IPS-11a (cell line): ENCODE data around the gene EHF.
"Not testable (repeated sequence)": the region's sequence is repeated elsewhere in the genome, so short reads cannot be mapped to it uniquely, and the experiment has no call there.

Experiments
- H3K4me3 ChIP-seq: one replicate; pipeline ENCODE4 v1.5.1; 2013; ENCODE audit warnings: low read depth, low read length, control low read depth

Gene EHF

DNA sequence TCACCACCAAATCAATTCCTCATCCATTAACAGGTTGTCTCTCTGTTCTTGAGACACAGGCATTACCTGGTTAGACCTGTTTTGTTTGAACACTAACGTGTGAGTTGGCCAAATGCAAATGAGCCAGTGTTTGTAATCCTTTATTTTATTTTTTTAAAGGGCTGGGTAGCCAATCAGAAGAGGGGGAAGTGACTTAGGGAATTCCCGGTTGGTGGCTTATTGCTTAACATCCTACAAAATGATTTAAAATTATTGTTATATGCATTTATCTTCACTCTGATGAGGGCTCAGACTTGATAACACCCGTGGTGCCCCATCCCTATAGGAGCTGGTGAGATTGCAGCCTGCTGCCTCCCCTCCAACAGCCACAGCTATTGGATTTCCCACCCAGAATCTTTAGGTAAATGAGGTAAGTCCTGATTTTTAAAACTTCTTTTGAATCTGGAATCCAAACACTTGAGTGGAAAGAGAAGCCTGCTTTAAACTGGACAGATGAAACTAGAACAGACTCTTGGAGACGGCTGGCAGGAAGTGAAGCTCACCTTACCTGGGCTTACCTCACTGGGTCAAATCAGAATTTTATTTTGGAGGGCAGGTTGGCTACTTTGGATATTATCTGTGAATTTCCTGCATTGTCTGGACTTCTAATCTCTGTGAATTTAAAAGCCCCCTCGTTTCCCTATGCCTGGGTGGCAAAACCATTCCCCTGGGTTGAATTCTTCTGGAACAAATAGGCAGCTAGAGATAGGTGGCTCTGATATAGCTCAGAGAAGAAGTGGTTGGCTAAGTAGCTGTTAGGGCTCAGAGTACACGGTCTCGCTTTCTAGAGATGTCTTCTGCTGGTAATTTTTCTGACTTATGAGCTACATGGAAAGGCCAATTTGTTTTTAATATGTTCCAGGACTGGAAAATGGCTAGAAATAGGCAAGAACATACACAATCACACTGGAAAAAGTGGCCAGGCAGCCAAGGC is at the start of gene EHF:
EHF (plus strand) TSS at position 274 of the 973 bp plus-strand sequence. CDS start 21,538 bp downstream, outside the sequence.
- no peak within 1 kb of the TSS for H3K4me3 ChIP-seq

DNA sequence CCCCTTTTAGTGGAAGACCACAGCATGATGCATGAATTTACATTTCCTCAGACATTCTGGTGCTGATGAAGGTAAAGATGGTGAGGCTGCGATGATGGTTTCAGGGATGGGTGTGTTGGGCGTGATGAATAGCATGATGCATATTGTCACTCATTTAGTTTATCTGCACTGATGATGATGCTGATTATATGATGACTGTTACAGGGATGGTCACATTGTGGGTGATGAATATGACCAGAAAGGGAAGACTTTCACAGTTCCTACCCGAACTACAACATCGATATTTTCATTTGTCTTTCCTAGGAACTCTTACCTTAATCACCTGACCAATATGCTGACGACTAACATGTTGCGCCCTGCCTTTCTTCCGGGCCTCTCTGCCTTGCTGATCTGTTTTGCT is 47.4 kb upstream of the EHF start:
- H3K4me3 ChIP-seq = no peak overlapping the region

DNA sequence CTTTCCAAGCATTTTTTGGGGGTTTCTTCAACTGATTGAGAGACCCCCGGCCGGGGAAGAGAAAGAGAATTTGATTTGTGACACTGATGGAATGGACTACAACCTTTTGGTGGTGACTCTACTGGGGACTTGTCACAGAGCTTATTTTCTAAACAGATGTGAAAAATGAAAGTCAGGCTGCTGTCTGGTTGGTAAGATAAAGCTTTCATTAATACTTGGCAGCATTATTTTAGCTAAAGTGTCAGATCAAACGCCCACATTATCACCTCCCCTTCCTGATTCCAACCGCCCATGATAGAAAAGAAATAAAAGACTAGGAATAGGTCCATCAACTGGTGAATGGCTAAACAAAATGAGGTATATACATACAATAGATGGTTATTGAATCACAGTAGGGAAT is 45.6 kb upstream of the EHF start:
- no peak overlapping the region for H3K4me3 ChIP-seq

DNA sequence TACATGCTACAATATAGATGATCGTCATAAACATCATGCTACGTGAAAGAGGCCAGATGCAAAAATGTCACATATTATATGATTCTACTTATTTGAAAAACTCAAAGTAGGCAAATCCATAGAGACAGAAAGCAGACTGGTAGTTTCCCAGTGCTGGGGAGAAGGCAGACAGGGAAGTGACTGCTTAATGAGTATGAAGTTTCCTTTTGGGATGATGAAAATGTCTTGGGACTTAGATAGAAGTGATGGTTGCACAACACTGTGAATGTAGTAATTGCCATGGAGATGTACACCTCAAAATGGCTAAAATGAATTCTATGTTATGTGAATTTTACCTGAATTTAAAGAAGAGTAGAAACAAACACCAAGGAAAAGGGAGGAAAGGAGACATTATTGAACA is 45.2 kb upstream of the EHF start:
- no peak overlapping the region for H3K4me3 ChIP-seq

DNA sequence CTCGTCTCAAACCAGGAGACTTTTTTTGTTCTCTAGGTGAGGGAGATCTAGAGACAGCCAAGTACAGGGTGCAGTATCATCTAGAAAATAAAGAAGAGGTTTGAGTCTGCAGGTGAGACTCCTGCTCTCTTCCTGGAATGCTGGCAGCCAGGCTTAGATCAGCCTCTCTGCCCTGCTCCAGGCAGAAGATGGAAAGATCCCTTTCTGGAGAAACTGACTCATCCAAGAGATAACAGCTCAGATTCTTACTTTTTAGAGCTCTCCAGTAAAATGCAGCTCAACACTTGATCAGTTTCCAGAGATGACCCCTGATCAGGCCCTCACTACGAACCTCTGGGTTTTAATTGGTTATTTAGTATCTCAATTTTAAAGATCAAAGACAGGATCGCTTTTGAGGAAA is 44.6 kb upstream of the EHF start:
- H3K4me3 ChIP-seq = no peak overlapping the region

DNA sequence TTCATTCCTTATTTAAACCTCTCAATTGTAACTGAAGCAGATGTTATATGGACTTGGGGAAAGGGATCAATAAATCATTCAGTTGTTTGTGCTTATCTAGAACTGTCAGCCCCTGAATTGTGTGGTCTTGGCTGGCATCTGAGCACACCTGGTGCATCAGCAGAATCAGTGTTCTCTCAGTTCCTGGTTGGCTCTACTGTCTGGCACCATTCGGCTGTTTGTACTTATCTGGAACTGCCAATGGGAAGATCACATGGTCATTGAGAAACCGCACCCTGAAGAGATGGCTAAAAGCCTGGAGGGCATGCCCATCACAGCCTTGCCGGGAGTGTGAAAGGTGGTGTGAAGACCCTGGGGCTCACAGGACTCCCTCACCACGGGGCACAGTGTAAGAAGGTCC is 37.1 kb upstream of the EHF start:
- no peak overlapping the region for H3K4me3 ChIP-seq

DNA sequence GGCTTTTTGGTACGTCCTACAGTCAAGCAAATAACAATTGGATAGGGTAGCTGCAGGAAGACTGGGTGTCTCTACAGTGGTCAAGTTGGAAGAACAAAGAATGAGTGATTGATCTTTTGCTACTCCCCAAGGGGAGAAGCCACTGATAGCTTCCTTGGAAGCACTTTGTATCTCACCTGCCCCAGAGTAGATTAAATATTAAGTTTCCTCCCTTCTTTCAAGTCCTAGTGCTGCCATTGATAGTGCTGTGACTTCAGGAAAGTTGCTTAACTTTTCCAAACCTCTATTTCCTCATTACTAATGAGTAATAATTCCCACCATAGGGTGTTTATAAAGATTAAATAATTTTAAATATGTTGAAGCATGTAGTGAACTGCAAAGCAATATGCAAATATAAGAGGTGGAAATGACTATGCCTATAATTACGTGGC is 35.6 kb upstream of the EHF start:
- H3K4me3 ChIP-seq = no peak overlapping the region

DNA sequence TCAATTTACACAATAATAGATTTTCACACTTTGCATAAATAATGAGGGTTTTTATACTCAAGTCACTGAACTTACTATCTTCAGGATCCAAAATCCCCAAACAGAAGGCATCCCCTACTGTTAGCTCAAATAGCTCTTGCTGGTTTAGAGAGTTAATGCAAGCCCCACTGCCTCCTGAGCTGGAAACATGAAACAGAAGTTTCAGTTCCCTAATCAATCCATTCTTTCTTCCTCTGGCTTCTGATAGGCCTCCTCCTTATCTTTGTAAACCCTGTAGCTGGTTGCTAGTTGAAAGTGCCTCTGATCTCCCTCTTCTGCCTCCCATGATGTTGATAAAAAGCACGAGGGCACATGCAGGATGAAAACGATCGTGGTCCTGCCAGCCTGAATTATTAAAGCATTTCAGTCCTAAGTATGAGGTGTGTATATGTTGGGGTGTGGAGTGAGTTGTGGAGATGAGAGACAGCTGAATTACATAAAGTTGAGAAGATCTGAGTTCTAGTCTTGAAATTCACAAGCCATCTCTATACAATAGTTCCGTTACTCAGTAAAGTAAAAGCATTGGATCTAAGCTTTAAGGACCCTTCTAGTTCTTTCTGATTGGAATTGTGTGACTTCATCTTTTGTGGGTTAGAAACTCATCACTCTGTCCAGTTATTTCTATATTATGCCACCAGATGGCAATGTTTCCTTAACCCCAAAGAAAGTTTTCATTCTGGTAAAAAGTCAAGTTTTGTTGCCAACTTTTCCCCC is 35.0 kb upstream of the EHF start:
- H3K4me3 ChIP-seq = no peak overlapping the region

DNA sequence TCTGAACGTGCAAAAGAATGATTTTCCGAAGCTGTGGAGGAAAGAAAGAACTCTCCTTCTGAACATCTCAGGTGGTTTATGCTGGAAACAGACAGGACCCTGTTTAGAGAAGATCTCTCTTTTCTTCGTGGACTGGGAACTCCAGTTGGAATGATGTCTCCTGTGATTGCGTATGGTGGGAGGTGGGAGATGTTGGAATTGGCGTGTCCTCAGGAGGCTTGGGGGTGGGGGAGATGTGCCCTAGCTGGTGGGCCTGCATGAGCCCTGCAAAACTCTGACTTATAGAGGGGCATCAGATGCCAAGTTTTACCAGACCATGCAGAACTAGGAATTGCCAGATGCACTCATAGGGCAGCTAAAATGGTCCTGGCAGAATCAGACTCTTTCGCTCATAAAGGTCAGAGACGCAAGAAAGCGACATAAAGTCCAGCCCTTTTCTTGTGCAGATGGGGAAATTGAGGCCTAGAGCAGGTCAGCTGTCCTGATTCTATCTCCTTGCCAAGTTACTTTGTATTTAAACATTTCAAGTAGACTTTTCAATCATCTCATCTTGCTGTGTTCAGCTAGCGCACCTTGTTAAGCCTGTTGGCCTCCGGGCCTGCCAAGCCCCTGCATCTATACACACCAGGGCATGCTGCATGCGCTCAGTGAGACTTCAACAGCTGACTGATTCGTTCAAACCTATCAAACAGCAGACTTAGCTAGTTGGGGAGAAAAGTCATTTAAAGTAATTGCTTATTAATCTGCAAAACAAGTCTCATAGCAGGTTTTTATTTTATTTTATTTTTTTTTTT is 34.2 kb upstream of the EHF start:
- no peak overlapping the region for H3K4me3 ChIP-seq

DNA sequence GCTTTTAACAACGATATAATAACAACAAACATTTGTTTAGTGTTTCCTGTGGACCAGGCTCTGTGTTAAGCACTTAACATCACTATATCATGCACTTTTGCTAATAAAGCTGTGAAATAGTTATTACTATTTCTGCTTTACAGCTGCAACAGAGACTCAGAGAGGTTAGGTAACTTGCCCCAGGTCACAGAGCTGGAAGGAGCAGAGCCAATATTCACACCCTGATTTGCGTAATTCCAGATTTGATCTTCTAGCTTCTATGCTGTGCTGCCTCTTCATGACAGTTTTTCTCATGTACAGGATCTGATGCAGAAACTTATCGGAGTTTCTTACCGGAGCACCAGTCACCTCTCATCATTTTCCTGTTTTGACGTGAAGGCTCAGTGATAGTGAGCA is 33.6 kb upstream of the EHF start:
- no peak overlapping the region for H3K4me3 ChIP-seq

DNA sequence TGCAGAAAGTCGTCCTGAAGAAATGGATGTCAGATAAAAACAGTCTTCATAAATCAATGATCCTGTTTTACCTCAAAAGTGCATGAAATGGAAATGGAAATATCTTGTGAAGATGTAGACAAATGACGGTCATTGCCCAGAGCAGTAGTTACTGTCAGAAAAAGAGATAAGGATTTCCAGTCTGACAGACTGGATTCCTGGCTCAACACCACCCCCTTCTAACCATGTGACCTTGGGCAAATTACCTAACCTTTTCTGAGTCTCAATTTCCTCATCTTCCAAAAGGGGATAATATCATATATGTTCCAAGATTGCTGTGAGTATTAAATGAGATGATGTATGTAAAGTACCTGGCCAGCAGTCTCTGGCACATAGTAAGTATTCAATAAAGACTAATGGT is 32.9 kb upstream of the EHF start:
- H3K4me3 ChIP-seq = no peak overlapping the region

DNA sequence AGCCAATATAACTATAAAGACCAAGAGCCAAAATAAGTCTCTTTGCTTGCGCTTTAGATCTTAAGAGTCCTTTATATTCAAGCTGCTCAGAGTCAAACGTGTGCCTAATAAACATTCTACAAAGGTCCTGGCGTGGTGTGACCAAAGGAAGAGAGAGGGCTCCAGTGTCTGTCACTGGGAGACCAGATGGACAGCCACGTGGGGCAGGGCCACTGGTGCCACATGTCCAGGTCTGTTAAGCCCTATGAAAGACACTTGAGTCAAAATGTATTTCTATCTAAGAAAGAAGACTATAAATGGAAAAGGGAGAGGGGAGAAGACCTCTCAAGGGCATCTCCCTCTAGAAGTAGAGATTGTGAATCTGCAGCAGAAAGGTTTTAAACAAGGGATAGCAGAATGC is 32.2 kb upstream of the EHF start:
- H3K4me3 ChIP-seq = no peak overlapping the region

DNA sequence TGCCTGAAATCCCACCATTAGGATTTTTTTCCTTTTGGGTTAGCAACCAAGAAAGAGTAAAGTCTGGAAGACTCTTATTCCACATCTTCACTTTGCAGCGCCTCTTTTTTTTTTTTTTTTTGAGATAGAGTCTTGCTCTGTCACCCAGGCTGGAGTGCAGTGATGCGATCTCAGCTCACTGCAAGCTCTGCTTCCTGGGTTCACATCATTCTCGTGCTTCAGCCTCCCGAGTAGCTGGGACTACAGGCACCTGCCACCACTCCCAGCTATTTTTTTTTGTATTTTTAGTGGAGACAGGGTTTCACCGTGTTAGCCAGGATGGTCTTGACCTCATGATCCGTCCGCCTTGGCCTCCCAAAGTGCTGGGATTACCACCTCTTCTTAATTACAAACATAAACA is 31.7 kb upstream of the EHF start:
- H3K4me3 ChIP-seq = not testable (repeated sequence)

DNA sequence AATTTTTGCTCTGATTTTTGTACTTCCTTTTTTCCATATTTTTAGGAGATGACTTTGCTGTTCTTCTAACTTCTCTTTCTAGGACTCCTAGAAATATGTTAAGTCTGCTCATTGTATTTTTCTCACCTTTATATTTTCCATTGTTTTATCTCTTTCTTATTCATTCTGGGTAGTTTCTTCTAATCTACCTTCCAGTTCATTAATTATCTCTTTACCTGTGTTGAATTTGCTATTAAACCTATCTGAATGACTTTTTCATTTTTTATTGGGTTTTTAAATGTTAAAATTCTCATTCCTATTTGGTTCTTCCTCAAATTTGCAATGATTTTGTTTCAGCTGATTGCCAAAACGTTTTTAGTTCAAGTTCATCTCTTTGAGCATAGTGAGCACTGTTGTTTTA is 27.8 kb upstream of the EHF start:
- no peak overlapping the region for H3K4me3 ChIP-seq

DNA sequence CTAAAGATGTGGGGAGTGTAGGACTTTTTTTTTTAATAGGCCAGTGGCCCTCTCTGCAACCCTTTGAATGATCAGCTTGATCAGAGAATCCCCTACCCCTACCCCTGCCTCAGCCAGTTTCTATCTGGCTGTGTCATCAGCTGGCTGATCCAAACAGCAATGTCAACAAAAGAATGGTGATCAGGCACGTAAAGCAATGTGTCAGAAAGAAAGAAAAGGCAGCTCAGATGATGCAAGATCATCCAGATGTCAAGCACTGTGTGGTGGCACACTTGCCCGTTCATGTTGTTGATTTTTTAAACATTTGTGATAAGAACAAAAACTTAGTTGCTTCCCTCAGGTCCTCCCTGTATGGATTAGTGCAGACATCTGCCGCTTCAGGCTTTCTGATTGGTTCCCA is 26.3 kb upstream of the EHF start:
- no peak overlapping the region for H3K4me3 ChIP-seq

DNA sequence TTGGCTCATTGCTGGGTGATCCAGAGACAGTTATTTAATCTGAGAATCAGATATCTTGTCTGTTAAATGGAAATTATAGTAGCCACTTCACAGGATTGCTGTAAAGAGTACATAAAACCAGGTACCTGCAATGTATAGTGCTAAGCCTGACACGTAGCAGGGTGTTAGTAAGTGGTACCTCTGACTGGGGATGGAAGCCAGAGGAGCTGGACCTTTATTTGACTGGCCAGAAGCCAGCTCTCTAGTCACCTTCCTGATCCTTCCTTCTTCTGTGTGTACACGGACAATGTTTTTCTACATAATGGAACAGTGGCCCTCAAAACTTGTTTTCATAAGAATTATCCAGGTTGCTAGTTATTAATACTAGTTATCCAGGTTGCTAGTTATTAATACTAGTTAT is 25.5 kb upstream of the EHF start:
- H3K4me3 ChIP-seq = no peak overlapping the region

DNA sequence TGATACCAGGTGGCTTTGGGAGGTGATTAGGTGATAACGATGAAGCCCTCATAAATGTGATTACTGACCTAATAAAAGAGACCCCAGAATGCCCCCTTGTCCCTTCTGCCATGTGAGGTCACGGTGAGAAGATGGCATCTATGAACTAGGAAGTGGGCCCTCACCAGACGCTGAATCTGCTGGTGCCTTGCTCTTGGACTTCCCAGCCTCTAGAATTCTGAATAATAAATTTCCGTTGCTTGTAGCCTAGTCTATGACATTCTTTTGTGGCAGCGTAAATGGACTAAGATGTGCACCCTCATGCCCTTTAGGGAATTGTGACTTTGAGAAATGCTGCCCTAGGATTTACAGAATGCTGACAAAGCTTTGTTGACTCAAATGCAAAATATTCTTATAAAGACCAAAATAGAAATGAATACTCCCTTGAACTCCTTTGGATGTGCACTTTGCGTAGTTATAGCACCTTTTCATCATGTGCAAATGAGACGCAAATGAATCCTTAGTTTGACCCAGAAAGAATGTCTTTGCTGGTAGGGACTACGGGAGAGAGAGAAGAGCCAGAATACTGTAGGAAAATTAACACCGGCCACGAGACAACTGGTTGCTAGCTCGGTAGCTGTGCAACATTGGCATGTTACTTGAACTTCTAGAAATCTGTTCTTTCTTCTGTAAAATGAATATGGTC is 24.8 kb upstream of the EHF start:
- no peak overlapping the region for H3K4me3 ChIP-seq

DNA sequence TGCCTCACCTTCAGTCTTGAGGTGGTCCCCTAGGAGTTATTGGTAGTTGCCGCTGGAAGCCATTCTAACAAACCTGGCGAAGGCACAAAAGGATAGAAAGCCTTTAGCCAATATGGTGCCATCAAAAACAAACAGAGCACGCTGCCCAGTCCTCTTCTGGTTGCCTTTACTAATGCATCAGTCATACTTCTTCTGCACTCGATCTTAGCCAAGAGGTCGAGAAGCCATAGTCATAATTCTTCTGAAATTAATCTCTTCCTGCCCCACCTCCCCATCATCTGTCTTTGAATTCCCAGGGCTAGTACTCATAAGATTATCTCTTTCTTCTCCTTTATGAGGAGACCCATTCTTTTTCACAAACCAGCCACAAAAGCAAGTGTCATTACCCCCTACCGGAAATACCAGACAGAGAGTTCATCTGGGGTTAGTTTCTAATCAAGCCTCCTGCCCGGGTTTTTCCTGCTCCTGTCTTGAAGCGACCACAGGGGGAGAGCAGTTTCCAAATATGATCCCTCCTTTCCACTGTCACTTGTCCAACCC is 21.4 kb upstream of the EHF start:
- H3K4me3 ChIP-seq = no peak overlapping the region

DNA sequence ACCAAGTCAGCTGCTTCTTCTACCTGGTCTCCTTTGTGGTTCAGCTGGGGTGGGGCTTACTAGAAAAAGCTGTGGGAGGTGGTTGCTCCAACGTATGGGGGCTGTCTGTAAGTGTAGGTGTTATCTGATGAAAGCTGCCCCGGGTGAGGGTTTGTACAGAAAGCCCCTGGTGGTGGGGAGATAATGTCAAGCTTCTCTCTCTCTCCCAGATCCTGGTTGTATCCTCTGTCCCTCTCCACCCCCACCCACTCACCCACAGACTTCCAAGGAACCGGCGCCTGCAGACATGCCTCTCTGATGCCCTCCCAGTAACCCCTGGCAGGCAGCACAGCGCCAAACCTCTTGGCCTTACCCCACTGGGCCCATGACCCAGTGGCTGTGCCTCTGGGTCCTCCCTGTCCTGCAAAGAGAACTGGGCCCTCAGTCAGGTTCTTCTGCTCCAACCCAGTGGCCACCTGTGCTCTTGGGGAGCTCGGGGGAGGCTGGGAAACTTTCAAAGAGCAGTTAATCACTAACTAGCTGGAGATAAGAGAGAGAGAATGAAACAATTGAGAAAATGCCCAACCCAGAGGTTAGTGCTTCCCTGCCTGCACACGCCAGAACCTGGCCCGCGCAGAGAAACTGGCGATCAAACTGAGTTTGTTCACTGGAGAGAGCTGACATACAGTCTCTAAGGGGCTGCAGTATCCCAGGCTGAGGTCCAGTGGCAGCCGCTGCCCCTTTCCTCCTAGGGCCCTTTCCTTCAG is 20.4 kb upstream of the EHF start:
- no peak overlapping the region for H3K4me3 ChIP-seq

DNA sequence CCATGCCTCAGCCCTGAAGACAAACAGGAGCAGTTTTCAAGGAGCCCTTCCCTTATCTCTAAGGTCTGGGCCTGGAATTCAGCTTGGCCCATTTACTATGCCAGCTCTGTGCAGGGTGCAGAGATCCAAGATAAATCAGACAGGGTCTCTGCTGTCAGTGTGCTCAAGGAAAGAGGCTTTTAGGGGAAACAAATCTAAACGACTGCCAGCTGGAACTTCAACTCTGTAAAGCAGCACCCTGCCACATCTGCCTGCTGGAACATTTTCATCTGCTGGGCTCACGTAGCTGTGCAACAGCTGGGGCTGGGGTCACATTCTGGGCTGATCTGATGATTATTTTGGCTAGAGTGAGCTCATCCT is 19.8 kb upstream of the EHF start:
- H3K4me3 ChIP-seq = no peak overlapping the region
